Activated CD4-positive, alpha-beta T cell treated with anti-CD3 and anti-CD28 coated beads, Interleukin-2, amount 50 U/mL, for 24 hours (primary cell): ENCODE measurements around the gene PLXNA3.

Experiments
- DNase-seq, 2 donors: peaks; one replicate each; pipeline ENCODE4 v3.0.0-alpha.2; 2020; ENCODE audit warnings: low read depth in 1 of 2, low spot score in 1 of 2

The PLXNA3 gene

DNA sequence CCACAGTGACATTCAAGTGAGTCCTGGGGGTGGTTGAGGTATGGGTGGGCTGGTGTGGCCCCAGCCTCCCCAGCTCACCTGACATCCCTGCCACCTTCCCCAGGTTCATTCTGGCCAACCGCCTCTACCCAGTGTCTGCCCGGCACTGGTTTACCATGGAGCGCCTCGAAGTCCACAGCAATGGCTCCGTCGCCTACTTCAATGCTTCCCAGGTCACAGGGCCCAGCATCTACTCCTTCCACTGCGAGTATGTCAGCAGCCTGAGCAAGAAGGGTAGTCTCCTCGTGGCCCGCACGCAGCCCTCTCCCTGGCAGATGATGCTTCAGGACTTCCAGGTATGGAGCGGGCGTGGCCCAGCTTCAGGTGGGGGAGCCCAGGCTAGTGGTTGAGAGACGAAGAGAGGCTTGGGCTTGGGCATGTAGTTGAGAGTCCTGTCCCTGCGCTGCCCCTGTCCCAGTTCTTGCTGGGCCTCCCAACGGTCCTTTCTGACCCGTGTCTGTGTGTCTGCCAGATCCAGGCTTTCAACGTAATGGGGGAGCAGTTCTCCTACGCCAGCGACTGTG is 22.8 kb upstream of the PLXNA3 start:
- DNase-seq: no peak

DNA sequence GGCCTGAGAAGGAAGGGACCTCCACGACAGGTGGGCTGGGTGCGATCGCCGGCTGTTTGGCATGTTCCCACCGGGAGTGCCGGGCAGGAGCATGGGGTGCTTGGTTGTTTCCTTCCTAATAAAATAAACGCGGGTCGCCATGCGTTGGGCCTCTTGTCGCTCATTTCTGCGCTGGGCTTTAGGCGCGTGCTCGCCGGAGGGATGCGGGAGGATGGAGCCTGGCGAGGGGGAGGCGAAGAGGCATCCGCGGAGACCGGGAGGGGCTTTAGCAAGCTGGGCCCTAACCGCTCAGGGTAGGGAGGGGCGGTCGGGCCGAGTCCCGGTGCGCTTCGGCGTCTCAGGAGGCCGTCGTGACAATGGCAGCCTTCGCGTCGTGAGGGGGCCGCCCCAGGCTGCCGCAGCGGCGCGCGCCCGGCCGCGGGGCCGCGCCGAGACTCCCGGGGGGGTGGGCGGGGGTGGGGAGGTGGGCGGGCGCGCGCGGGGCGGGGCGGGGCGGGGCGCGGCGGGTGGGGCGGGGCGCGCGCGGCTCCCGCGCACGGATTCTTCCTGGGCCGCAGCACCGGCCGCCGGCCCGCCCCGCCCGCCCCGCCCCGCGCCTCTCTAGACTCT is 21.6 kb upstream of the PLXNA3 start:
- DNase-seq: no peak

DNA sequence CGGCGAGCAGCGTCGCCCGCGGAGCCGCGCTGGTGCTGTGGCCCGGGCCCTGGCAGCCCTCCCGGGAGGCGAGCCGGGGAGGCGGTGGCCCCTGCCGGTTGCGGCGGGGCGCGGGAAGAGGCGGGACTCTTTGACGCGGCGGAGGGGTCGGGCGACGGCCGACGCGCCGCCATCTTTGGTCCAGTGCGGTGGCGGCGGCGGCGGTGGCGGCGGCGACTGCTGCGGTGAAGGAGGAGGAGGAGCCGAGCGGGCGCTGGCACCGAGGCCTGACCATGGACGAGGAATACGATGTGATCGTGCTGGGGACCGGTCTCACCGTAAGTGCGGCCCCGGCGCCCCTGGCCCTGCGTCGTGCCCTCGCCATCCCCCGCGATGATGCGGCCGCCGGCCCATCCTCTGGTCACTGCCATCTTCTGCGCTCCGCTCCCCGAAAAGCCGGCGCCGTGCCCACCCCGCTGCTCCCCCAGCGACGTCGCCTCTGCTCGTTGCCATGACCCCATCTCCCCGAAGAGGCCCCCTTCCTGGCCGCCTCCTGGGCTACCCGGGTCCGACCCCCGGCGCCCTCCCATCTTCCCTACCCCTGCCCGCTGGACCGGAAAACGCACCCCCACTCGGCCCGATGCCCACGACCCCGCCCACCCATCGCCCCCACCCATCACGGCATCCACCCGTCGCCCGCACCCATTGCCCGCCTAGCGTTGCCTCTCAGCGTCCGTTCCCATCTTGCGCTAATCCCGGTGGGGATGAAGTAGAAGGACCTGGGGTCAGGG is 20.9 kb upstream of the PLXNA3 start, which contains the start of gene GDI1:
TSS of gene GDI1 (plus strand) at position 172 of the 770 bp plus-strand sequence. CDS start at position 273, 101 bp downstream.
- no peak for DNase-seq

DNA sequence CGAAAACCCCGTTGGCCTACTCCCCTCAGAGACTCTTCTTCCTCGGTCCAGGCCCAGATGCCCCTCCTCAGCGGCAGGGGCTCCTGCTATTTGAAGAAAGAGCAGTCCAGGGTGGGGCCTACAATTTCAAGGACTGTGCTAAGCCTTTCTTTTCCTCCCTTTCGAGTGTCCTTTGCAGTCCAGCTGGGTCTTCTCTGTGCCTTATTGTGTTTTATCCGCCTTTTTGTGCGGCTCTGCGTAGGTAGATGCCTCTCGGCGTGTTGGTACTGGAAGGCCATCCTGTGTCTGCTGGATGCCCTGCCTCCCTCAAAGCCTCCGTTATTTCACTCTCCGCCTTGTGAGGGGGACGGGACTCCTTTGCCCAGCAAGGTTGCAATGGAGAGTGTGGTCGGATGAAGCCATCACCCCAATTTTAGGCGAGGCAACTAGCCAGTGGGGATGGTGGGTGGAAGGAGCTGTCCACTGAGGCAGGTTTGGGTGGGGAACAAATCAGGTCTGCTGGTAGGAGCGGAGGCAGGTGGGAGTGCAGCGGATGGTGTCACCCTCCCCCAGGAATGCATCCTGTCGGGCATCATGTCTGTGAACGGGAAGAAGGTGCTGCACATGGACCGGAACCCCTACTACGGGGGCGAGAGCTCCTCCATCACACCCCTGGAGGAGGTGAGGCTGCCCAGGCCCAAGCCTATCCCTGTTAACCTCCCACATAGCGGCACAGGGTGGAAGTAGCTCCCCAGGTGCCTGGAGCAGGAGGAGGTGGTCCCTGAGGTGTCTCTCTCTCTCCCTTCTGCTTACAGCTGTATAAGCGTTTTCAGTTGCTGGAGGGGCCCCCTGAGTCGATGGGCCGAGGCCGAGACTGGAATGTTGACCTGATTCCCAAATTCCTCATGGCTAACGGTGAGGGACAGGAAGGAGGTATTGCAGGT is 19.8 kb upstream of the PLXNA3 start:
- no peak for DNase-seq

DNA sequence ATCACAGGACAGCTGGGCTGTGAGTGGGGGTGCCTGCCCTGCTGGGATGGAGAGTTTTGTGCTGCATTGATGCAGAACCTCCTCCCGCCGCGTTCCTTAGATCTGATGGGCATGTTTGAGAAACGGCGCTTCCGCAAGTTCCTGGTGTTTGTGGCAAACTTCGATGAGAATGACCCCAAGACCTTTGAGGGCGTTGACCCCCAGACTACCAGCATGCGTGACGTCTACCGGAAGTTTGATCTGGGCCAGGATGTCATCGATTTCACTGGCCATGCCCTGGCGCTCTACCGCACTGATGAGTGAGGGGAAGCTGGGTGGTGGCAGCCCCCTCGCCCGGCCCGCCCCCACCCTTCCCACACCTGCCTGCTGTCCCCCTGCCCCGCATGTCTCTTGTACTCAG is 18.2 kb upstream of the PLXNA3 start:
- no peak for DNase-seq

DNA sequence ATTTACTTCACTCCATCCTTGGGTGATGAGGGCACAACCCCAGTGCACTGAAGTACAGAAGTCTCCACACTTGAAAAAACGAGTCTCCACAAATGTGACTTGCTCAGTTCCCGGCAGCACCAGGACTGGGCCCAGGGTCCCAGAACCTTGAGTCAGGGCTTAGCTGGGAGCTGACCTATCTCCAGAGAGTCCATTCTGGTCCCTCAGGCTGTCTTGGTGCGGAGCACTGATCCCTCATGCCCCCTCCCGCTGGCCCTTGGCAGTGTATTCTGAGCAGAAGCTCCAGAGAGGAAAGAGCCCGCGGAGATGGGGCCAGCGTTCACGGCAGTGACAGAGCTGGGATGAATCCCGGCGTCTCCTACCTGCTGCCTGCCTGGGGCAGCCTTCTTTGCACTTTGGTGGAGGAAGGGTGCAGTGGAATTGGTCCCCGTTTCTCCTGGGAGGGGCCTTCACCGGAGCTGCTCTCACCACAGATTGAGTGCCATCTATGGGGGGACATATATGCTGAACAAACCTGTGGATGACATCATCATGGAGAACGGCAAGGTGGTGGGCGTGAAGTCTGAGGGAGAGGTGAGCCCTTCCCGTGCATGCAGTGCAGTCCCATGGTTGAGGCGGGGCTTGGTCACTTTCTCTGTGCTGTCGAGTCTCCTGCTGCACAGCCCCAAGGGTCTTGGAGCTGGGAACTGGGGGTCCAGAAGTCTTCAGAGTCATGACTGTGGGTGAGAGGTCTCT is 17.3 kb upstream of the PLXNA3 start:
- DNase-seq: no peak

DNA sequence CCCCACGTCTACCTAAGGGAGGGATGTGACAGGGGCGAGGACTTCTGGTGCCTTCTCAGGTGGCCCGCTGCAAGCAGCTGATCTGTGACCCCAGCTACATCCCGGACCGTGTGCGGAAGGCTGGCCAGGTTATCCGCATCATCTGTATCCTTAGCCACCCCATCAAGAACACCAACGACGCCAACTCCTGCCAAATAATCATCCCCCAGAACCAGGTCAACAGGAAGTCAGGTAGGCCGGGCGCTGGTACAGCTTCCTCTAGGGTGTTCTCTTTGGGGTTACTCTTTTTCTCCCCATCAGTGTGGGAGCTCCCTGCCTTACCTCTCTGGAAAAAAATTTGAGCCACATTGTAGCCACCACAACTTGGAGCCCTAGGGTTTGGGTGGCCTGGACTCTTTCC is 16.5 kb upstream of the PLXNA3 start:
- DNase-seq: no peak

DNA sequence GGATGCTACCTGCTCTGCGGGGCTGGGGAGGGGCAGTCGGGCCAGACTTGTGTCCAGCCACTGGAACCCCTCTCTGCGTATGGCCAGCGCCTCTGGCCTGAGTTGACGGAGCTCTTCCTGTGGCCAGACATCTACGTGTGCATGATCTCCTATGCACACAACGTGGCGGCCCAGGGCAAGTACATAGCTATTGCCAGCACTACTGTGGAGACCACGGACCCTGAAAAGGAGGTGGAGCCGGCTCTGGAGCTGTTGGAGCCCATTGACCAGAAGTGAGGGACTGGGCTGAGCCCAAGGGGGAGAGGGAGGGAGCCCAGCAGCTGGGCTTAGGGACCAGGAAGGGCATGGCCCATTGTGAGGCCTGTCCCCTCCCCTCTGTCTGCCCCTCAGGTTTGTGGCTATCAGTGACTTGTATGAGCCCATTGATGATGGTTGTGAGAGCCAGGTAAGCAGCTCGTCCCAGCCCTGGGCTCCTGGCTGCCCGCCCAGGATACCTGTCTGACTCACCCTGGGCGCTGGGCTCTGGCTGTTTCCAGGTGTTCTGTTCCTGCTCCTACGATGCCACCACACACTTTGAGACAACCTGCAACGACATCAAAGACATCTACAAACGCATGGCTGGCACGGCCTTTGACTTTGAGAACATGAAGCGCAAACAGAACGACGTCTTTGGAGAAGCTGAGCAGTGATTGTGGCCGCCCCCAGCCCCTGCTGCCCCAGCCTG is 15.9 kb upstream of the PLXNA3 start:
- DNase-seq: no peak

DNA sequence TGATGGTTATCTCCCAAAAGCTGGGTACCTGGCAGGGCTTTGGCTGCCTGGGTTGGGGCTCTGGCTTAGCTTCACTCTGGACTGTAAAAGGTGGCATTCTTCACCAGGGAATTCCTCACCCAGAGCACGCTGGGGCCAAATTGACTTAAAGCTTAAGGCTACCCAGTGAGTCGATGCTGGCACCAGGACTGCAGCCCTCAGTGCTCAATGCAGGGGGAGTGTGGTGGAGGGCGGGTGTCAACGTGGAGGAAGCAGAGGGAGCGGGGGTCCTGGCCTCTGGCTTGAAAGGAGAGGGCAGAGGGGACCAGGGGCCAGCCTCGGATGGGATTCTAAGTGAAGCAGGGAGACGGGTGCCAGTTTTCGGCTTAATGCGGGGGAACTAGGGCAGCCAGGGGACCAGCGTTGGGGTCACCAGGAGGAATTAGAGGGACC is 14.6 kb upstream of the PLXNA3 start:
- DNase-seq: no peak

DNA sequence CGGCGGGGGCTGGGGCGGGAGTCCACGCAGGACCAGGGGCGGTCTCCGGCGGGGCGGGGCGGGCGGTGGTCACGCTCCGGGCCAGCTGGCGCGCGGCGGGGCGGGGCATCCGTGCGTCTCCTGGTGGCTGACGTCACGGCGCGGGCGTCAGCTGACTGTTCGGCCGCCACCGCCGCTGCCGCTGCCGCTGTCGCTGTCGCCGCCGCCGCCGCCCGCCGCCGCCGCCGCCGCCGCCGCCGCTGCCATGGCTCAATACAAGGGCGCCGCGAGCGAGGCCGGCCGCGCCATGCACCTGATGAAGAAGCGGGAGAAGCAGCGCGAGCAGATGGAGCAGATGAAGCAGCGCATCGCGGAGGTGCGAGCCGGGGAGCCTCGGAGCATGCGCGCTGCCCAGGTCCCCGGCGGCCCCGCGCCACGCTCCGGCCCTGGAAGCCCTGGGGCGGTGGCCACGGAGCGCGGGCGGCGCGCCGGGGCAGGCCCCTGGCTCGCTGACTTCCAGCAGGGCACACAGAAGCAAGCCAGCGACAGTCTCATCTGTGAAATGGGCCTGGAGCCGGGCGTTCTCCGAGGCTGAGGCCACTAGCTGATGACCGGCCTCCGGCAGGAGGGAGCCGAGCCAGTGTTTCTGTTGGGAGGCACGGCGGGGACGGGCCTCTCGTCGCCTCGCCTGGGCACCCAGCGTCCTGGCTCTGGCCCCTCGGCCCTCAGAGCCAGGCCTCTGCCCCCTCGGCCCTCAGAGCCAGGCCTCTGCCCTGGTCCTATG is 13.9 kb upstream of the PLXNA3 start, which contains the start of gene FAM50A:
TSS of gene FAM50A (plus strand) at position 150 of the 763 bp plus-strand sequence. CDS start at position 245, 95 bp downstream.
- DNase-seq: peak in 1 of 2 donors; percentile 51

DNA sequence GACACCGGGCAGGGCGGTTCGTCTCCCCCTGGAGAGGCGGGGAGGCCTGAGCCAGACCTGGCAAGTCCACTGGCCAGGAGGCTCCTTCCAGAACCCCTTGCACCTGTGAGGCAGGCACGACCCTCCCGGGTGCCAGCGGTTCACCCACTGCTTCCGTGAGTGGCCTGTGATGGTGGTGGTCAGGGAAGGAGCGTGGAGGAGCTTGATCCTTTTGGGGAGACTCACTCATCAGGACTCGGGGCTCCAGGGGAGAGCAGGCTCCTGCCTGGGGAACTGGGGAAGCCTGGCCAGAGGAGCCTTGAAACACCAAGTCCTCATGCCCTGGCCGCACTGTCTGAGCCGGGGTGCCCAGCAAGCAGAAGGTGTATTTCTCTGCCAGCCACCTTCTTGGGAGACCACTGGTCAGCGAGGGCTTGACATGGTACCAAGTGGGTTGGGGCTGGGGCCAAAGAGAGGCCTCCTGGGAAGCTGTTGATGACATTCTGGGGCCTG is 13.3 kb upstream of the PLXNA3 start:
- DNase-seq: no peak

DNA sequence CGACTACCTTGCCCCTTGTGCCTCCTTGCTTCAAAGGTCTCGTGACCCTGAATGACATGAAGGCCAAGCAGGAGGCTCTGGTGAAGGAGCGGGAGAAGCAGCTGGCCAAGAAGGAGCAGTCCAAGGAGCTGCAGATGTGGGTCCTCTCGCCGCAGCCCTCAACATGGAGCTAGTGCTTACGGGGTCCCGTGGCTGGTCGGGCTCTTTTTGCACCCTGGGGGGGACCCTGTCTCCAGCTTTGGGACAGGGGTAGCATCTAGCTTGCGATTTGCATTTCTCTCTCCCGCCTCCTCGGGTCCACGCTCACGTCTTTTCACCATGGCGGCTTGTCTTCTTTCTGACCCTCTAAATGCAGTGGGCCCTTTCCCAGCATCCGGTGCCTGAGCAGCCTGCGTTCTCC is 12.3 kb upstream of the PLXNA3 start:
- no peak for DNase-seq

DNA sequence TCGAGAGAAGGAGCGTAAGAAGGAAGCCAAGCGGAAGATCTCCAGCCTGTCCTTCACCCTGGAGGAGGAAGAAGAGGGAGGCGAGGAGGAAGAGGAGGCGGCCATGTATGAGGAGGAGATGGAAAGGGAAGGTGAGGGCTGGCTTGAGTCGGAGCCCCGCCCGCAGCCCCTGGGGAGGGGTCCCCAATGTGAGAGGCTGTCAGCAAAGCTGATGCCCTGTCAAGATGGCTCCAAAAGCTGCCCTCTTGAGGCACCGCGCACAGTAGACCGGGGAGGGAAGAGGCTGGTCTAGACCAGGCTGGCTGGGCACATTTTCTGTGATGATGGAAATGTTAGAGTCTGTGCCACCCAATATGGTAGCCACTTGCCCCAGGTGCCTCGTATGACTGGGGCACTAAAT is 11.7 kb upstream of the PLXNA3 start:
- DNase-seq: no peak

DNA sequence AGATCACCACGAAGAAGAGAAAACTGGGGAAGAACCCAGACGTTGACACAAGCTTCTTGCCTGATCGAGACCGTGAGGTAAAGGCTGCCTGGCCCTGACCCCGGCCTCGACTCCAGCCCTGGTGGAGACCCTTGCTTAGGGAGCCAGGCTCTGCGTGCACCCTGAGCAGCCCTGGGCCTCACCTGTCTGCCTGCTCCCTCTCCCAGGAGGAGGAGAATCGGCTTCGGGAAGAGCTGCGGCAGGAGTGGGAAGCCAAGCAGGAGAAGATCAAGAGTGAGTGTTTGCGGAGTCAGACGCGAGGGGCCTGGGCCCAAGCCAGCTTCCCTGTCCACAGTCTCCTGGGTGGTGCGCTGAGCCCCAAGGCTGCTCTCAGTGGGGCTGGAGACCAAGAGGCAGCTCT is 9.6 kb upstream of the PLXNA3 start:
- no peak for DNase-seq

DNA sequence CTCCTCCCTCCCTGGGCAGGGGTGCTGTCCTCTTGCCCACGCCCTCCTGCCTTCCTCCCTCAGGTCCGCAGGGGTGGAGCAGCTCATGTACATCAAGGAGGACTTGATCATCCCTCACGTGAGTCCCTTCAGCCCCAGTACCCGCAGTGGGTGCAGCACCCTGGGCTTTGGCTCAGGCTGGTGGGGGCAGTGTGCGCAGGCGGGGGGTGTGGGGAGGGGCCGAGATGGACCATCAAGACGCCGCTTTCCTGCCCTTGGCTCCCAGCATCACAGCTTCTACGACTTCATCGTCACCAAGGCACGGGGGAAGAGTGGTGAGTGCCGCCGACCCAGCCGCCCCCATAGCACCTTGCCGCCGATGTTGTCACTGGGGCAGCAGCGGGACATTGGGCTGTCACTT is 8.5 kb upstream of the PLXNA3 start:
- DNase-seq: no peak

DNA sequence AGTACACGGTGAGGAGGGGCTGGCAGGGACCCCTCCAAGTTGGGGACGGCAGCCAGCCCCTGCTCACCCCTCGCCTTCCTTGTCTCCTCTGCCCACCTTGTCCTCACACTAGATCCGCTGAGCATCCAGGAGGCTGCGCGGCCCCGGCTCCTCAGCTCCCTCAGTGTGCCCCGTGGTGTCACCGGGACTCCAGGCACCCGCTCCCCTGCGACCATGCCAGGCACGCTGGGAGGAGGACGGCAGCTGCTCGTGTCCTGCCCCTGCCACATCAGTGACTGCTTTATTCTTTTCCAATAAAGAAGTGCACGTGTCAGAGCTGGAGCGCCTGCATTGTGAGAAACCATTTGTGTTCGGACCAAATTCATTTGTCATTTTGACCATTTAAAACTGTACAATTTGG is 7.8 kb upstream of the PLXNA3 start:
- DNase-seq: no peak

DNA sequence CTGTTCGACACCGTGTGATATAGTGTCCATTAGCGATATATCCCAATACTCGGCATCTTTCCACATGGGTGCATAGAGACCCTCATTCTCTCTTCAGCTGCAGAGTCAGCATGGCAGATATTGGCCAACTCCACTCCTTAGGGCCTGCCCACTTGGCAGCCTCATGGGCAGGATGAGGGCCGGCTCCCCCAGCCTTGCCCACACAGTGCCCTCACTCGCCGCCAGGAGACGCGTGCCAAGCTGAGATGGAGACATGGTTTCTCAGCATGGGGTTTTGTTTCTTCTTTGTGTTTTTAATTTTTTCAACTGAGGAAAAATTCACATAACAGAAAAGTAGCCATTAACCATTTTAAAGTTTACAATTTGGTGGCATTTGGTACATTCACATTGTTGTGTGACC is 5.3 kb upstream of the PLXNA3 start:
- no peak for DNase-seq

DNA sequence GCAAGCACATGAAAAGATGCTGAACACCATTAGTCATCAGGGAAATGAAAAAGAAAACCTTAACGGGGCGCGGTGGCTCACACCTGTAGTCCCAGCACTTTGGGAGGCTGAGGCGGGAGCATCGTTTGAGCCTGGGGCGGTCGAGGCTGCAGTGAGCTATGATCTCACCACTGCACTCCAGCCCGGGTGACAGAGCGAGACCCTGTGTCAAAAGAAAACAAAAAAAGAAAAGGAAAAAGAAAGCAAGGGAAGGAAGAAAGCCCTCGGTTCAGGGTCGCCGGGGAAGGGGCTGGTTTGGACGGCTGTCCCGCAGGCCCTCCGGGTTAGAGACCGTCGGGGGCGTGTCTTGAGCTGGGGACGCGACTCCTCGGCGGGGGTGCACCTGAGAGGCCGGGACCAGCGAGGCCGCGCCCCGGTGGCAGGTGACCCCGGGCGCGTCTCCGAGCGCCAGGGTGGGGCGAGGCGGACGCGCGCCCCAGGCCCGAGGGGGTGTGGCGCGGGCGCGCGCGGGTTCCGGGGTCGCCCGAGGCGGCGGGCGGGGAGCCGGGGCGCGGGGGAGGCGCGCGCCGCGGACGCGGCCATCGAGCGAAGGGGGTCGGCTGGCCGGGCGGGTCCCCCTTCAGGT is 478 bp upstream of the PLXNA3 start:
- DNase-seq: no peak
